ENCODE results near the gene PCIF1. TPM values are rescaled to one million over a fixed set of nuclear protein-coding genes. Genes with fewer than 3 reads are reported as not detected.

PCIF1 gene
- total and polyA plus RNA-seq, 9 of the 15 experiments (the other 6 are each of a cell fraction or from before 2014, with no cell fraction given): 5.8 to 29.4 (median 11.3) TPM

DNA sequence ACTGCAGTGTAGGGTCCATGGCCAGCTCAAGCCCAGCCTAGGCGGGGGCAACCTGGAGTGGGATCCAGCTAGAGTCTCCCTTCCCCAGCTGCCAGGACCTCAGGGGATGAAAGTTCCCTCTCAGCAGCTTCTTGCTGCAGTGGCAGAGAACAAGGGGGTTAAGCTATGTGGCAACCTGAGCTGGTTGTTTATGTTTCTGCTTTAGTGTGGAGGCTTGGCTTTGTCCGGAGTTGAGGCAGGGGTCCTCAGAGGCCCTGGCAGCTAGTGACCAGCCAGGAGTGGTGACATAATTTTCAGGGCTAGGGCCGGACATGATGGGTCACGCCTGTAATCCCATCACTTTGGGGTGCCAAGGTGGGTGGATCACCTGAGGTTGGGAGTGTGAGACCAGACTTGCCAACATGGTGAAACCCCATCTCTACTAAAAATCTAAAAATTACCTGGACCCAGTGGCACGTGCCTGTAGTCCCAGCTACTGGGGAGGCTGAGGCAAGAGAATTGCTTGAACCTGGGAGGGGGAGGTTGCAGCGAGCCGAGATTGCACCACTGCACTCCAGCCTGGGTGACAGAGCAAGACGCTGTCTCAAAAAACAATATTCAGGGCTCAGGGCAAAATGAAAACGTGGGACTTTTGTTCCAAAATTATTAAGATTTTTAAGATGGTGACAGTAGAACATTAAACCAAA is 8.5 kb upstream of the PCIF1 start:
- ATAC-seq (no peak), DNase-seq (ENCODE audit: extremely low read depth in 1 of 4, low spot score in 3 of 4) (no peak), FAIRE-seq (no peak)
- Histone ChIP-seq H3K9me3 (replicated peaks; ENCODE audit: control insufficient read depth, insufficient read depth, low read depth, low read length) (no peaks in the 10 kb centered on the region), H3K9me1 (ENCODE audit: control insufficient read depth, insufficient read depth, low read length) (no peaks in the 10 kb centered on the region), H3K4me1 (replicated peaks in 1 of 2; ENCODE audit: control insufficient read depth in 2 of 2, insufficient read depth in 2 of 2, low read length in 2 of 2) (peaks cover 6 to 10% of the 10 kb centered on the region in 2 experiments; a peak in 4 of 5 replicates), H3K27me3 (ENCODE audit: control insufficient read depth in 2 of 2, insufficient read depth in 2 of 2, low read length in 2 of 2) (no peaks in the 10 kb centered on the region; a peak in 1 of 5 replicates), H2AFZ (ENCODE audit: low read depth, low read length) (no peak overlapping the region), H3K4me3 (no peak overlapping the region), H3K4me2 (ENCODE audit: insufficient read depth, low read length) (no peak overlapping the region), H3K9ac (ENCODE audit: insufficient read depth in 1 of 2, low read depth in 2 of 2, low read length in 2 of 2) (no peak overlapping the region), H4K20me1 (replicated peaks; ENCODE audit: control insufficient read depth, insufficient read depth, low read length) (peaks cover 3% of the 10 kb centered on the region; the same call in 1 of the 2 replicates), H3K79me2 (ENCODE audit: control insufficient read depth, insufficient read depth, low read length) (no peaks in the 10 kb centered on the region), H3K27ac (ENCODE audit: extremely low read depth, low read depth, low read length) (no peak overlapping the region), H3K36me3 (ENCODE audit: control insufficient read depth, insufficient read depth, low read length) (no peaks in the 10 kb centered on the region)
- no TSS peak for BruUV-seq (replicated peaks)
- POLR2A ChIA-PET: interaction anchor here (0.7 to 8.0 kb wide), 3 partner anchors 7 to 23 kb away, joined by 3 to 91 read pairs (median 3); partner anchors contain the start of gene PCIF1
- 36% methylated on average over 9 of the region's 9 CpGs for WGBS (ENCODE audit: insufficient coverage, low coverage, missing lambda C conversion rate)
- CTCF ChIA-PET (ENCODE audit: low intra/inter-chr PET ratio): no interaction called here
- in situ Hi-C loops (cut with MboI) (no loop called here), intact Hi-C loops (cut with micrococcal nuclease) (no loop called here)
- TF ChIP-seq PRMT5 (CRISPR knock-in tag; IDR thresholded peaks at IDR 0.05) (no peak), NCOA4 (IDR thresholded peaks at IDR 0.05; ENCODE audit: partially characterized antibody) (no peak), ARNT (IDR thresholded peaks at IDR 0.05) (no peak), DACH1 (IDR thresholded peaks at IDR 0.05; ENCODE audit: partially characterized antibody) (no peak), PHB2 (IDR thresholded peaks at IDR 0.05; ENCODE audit: low read depth) (no peak), NRF1 (conservative IDR thresholded peaks at IDR 0.05 in 1 of 2, IDR thresholded peaks at IDR 0.05 in 1 of 2) (no peak), PREB (CRISPR knock-in tag; IDR thresholded peaks at IDR 0.05) (no peak), HNRNPLL (IDR thresholded peaks at IDR 0.05; ENCODE audit: low read depth, low read length, poor library complexity, severe bottlenecking) (no peak), TAF15 (IDR thresholded peaks at IDR 0.05; ENCODE audit: low read depth, low read length) (no peak), ZNF583 (CRISPR knock-in tag; IDR thresholded peaks at IDR 0.05) (no peak), ZNF764 (CRISPR knock-in tag; IDR thresholded peaks at IDR 0.05; ENCODE audit: low read depth) (no peak), TFAM (CRISPR knock-in tag; conservative IDR thresholded peaks at IDR 0.05) (no peak), ID3 (CRISPR knock-in tag; IDR thresholded peaks at IDR 0.05) (no peak), ID3 (tag; IDR thresholded peaks at IDR 0.05) (no peak), ZNF785 (CRISPR knock-in tag; IDR thresholded peaks at IDR 0.05) (no peak), CAMTA2 (CRISPR knock-in tag; conservative IDR thresholded peaks at IDR 0.05) (no peak), ZHX1 (conservative IDR thresholded peaks at IDR 0.05; ENCODE audit: low read length) (no peak)
- TF ChIP-seq, protein P1, sequence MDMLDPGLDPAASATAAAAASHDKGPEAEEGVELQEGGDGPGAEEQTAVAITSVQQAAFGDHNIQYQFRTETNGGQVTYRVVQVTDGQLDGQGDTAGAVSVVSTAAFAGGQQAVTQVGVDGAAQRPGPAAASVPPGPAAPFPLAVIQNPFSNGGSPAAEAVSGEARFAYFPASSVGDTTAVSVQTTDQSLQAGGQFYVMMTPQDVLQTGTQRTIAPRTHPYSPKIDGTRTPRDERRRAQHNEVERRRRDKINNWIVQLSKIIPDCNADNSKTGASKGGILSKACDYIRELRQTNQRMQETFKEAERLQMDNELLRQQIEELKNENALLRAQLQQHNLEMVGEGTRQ (CRISPR knock-in tag; IDR thresholded peaks at IDR 0.05): no peak

All from K562 (cell line).